ENCODE data around the gene SYT2. TPM values are rescaled to one million over a fixed set of nuclear protein-coding genes. Genes with fewer than 3 reads are reported as not detected.

SYT2 gene
- total RNA-seq, 1 experiment from 2014 or later, result not detected

- DNase-seq, result no peak
- CTCF ChIA-PET, result no interaction called here
Observed at GRCh38 chr1:202700061-202700460, 10.2 kb downstream of the SYT2 start.

GRCh38 chr1:202698276-202698675 lies 12.0 kb downstream of the SYT2 start:
- H3K36me3 ChIP-seq (ENCODE audit: low read depth, low read length), result no peaks in the 10 kb centered on the region
- H3K9ac ChIP-seq (ENCODE audit: low read length), result no peak overlapping the region
- H3K4me1 ChIP-seq (ENCODE audit: insufficient read depth, low read length), result no peaks in the 10 kb centered on the region
- H3K27me3 ChIP-seq (ENCODE audit: low read length), result peaks cover 34% of the 10 kb centered on the region
- intact Hi-C loops (cut with micrococcal nuclease), result no loop called here
- ChIA-PET POLR2A (ENCODE audit: unreplicated experiment) (no interaction called here), CTCF (no interaction called here)
- no TSS peak for BruUV-seq (replicated peaks)
- H3K4me3 ChIP-seq (ENCODE audit: low read length), result no peak overlapping the region
- no peak overlapping the region for H3K4me2 ChIP-seq (ENCODE audit: low read length)
- no peaks in the 10 kb centered on the region for H3K79me2 ChIP-seq (ENCODE audit: low read length)
- no peaks in the 10 kb centered on the region for H4K20me1 ChIP-seq (ENCODE audit: low read length)
- TF ChIP-seq EZH2 (IDR thresholded peaks at IDR 0.05; ENCODE audit: low read length, unreplicated experiment), result no peak
- no peak for TF ChIP-seq EZH2phosphoT487 (IDR thresholded peaks at IDR 0.05; ENCODE audit: borderline replicate concordance, low read length)
- no peak for TF ChIP-seq CTCF (conservative IDR thresholded peaks at IDR 0.05; ENCODE audit: low read depth, low read length)
- DNase-seq (no peak), ATAC-seq (no peak)
- H2AFZ ChIP-seq (ENCODE audit: low read length), result no peak overlapping the region
- H3K9me3 ChIP-seq (ENCODE audit: low read length), result no peaks in the 10 kb centered on the region
- H3K9me2 ChIP-seq (replicated peaks; ENCODE audit: low read length), result no peaks in the 10 kb centered on the region
- no peaks in the 10 kb centered on the region for H3F3A ChIP-seq (ENCODE audit: low read length, unreplicated experiment)
- no peak overlapping the region for H3K27ac ChIP-seq (ENCODE audit: low read length)

More at GRCh38 chr1:202700061-202700460, 10.2 kb downstream of the SYT2 start:
- no peaks in the 10 kb centered on the region for H3K9me2 ChIP-seq (replicated peaks; ENCODE audit: low read length)
- H3K9ac ChIP-seq (ENCODE audit: low read length), result no peak overlapping the region
- no peak overlapping the region for H3K4me3 ChIP-seq (ENCODE audit: low read length)
- H3K36me3 ChIP-seq (ENCODE audit: low read depth, low read length), result no peaks in the 10 kb centered on the region
- no peak for ATAC-seq
- no peaks in the 10 kb centered on the region for H4K20me1 ChIP-seq (ENCODE audit: low read length)
- peaks cover 50% of the 10 kb centered on the region for H3K27me3 ChIP-seq (ENCODE audit: low read length)
- BruUV-seq (replicated peaks), result no TSS peak
- H3F3A ChIP-seq (ENCODE audit: low read length, unreplicated experiment), result no peaks in the 10 kb centered on the region
- no peak overlapping the region for H3K4me2 ChIP-seq (ENCODE audit: low read length)
- POLR2A ChIA-PET (ENCODE audit: unreplicated experiment), result interaction anchor here (0.6 kb wide), 2 partner anchors 14 to 39 kb away, joined by 3 to 6 read pairs; no protein-coding TSS in a partner anchor
- H3K4me1 ChIP-seq (ENCODE audit: insufficient read depth, low read length), result no peaks in the 10 kb centered on the region
- no peak overlapping the region for H2AFZ ChIP-seq (ENCODE audit: low read length)
- intact Hi-C loops (cut with micrococcal nuclease), result no loop called here
- H3K9me3 ChIP-seq (ENCODE audit: low read length), result no peaks in the 10 kb centered on the region
- H3K27ac ChIP-seq (ENCODE audit: low read length), result no peak overlapping the region
- no peaks in the 10 kb centered on the region for H3K79me2 ChIP-seq (ENCODE audit: low read length)
- TF ChIP-seq EZH2phosphoT487 (IDR thresholded peaks at IDR 0.05; ENCODE audit: borderline replicate concordance, low read length) (no peak), CTCF (conservative IDR thresholded peaks at IDR 0.05; ENCODE audit: low read depth, low read length) (no peak), EZH2 (IDR thresholded peaks at IDR 0.05; ENCODE audit: low read length, unreplicated experiment) (no peak)

- Histone ChIP-seq H3K27me3 (ENCODE audit: low read length) (peaks cover 34% of the 10 kb centered on the region), H3K4me2 (ENCODE audit: low read length) (no peak overlapping the region), H3K79me2 (ENCODE audit: low read length) (no peaks in the 10 kb centered on the region), H3K4me3 (ENCODE audit: low read length) (no peak overlapping the region), H3K36me3 (ENCODE audit: low read depth, low read length) (no peaks in the 10 kb centered on the region), H4K20me1 (ENCODE audit: low read length) (no peaks in the 10 kb centered on the region), H3K9me3 (ENCODE audit: low read length) (no peaks in the 10 kb centered on the region), H2AFZ (ENCODE audit: low read length) (no peak overlapping the region), H3K27ac (ENCODE audit: low read length) (no peak overlapping the region), H3F3A (ENCODE audit: low read length, unreplicated experiment) (no peaks in the 10 kb centered on the region), H3K4me1 (ENCODE audit: insufficient read depth, low read length) (no peaks in the 10 kb centered on the region), H3K9me2 (replicated peaks; ENCODE audit: low read length) (no peaks in the 10 kb centered on the region), H3K9ac (ENCODE audit: low read length) (no peak overlapping the region)
- BruUV-seq (replicated peaks), result no TSS peak
- ChIA-PET POLR2A (ENCODE audit: unreplicated experiment) (no interaction called here), CTCF (no interaction called here)
- ATAC-seq, result no peak
- intact Hi-C loops (cut with micrococcal nuclease), result no loop called here
- no peak for TF ChIP-seq CTCF (conservative IDR thresholded peaks at IDR 0.05; ENCODE audit: low read depth, low read length)
- TF ChIP-seq EZH2phosphoT487 (IDR thresholded peaks at IDR 0.05; ENCODE audit: borderline replicate concordance, low read length), result no peak
- no peak for TF ChIP-seq EZH2 (IDR thresholded peaks at IDR 0.05; ENCODE audit: low read length, unreplicated experiment)
- no peak for DNase-seq
Observed at GRCh38 chr1:202697038-202697437, 13.2 kb downstream of the SYT2 start.

Data from PC-3 (cell line).